Right atrium auricular region (tissue), 2 donors: ENCODE results near the gene GIPC3. TPM values are rescaled to one million over a fixed set of nuclear protein-coding genes. Genes with fewer than 3 reads are reported as not detected.

Experiments
- DNase-seq: peaks from one replicate; pipeline ENCODE4 v3.0.0-alpha.2; 2019; ENCODE audit warnings: low spot score
- H3K27ac ChIP-seq, 2 donors: fragments of 200-600 bp; sonication (generic); 1 replicate in 1 of 2; 2 replicates in 1 of 2; pipeline ENCODE4 v1.5.1; 2016 to 2019
- H3K27me3 ChIP-seq, 2 donors: fragments of 200-600 bp; sonication (generic); one replicate each; pipeline versions ENCODE4 v1.5.1 to v1.6.0; 2017 to 2019
- H3K36me3 ChIP-seq: fragments of 200-600 bp; sonication (generic); one replicate; pipeline ENCODE4 v1.5.1; 2016
- H3K4me1 ChIP-seq, 2 donors: fragments of 200-600 bp; sonication (generic); one replicate each; pipeline versions ENCODE4 v1.5.1 to v1.6.0; 2017 to 2019
- H3K4me3 ChIP-seq, 2 donors: fragments of 200-600 bp; sonication (generic); 1 replicate in 1 of 2; 2 replicates in 1 of 2; pipeline ENCODE4 v1.5.1; 2017 to 2019; ENCODE audit warnings: mild to moderate bottlenecking in 1 of 2, moderate library complexity in 1 of 2
- H3K9me3 ChIP-seq, 2 donors: fragments of 200-600 bp; sonication (generic); one replicate each; pipeline ENCODE4 v1.5.1; 2019
- CTCF ChIP-seq, 2 donors: fragments of 200-600 bp; sonication (generic); IDR thresholded peaks; one replicate each; pipeline ENCODE4 v1.5.1; 2019; ENCODE audit warnings: antibody characterized with exemption in 2 of 2
- total RNA-seq, 2 donors: library from RNA; depleted of rRNA; stranded (reverse); fragments of >200 nt; gene quantifications; one replicate each; pipeline ENCODE4 v1.1.0, GENCODE V29; 2016

GIPC3 gene
- total RNA-seq, 2 donors from 2014 or later, result 0.96 to 1.5 TPM

DNA sequence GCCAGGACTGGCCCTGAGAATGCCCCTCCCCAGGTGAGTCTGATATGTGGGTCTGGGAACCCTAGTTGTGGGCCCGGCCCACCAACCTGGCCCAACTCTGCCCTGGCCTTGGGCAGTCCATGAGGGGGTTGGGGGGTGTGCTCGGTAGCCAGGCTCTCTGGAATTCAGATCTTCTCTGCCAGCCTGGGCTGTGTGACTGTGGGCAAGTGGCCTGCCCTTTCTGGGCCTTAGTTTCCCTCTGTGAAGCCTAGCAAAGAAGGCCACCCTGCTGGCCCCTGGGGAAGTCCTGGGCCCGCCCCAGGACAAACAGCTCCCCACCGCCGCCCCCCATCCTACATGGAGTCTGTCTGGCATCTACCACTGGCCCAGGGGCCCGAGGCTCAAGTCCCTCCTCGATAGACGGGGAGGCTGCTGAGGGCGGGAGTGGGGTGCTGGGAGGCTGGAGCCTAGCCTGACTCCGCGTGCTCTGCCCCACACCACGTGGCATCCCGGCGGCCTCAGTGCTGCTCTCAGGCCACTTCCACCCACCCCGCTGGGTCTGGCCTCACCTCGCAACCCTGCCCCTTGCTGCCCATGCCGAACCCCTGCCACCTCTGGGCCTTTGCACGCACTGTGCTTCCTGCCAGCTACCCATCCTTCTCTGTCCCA is 29.7 kb downstream of the GIPC3 start:
- Histone ChIP-seq H3K36me3 (peaks cover 41% of the 10 kb centered on the region), H3K9me3 (no peaks in the 10 kb centered on the region), H3K27ac (no peak overlapping the region), H3K27me3 (no peaks in the 10 kb centered on the region), H3K4me1 (peaks cover 0 to 22% of the 10 kb centered on the region in 2 donors), H3K4me3 (no peak overlapping the region)
- TF ChIP-seq CTCF (IDR thresholded peaks at IDR 0.05), result no peak
- DNase-seq, result no peak

DNA sequence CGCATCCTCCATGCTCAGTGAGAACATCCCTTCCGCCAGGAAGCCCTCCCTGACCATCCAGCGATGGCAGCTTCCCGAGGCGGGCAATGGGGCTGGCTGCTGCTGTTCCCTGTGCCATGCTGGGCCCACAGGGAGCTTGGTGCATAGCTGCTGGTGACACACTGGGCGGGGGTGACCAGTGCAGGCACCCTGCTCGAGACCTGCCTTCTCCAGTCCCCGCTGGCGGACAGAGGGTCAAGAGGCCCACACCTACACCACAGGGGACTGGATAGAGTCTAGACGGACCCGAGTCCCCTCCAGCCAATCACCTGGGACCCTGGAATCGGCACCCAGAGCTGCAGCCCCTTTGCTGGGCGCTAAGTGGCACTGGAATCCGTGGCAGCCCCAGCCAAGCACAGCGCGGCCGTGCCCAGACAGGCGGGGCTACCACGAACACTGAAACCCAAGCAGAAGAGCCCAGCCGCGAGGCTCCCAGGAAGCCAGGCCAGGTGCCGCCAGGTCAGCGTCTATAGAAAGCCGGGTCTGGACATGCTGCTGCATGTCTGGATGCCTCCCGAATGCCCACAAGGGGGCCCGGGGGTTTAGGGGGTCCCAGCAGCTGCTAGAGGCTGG is 30.4 kb downstream of the GIPC3 start:
- H3K27me3 ChIP-seq, result no peaks in the 10 kb centered on the region
- H3K9me3 ChIP-seq, result no peaks in the 10 kb centered on the region
- no peak for DNase-seq
- no peak overlapping the region for H3K4me3 ChIP-seq
- TF ChIP-seq CTCF (IDR thresholded peaks at IDR 0.05), result no peak
- peaks cover 41% of the 10 kb centered on the region for H3K36me3 ChIP-seq
- H3K27ac ChIP-seq, result no peak overlapping the region
- peaks cover 0 to 15% of the 10 kb centered on the region in 2 donors for H3K4me1 ChIP-seq

DNA sequence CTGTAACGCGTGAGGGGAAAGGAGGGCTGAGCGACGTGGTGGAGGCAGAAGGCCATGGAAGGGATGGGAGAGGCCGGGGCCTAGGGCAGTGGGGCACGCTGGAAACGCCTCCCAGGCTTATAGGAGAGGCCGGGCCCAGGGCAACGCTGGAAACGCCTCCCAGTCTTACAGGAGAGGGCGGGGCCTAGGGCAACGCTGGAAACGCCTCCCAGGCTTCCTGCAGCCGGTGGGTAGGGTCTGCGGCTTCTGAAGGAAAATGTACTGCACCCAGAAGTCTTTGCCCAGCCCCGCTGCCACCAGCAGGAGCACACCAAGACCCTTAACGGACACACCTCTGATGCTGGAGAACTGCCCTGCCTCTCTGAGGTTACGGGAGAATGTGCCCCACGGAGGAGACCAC is 32.2 kb downstream of the GIPC3 start:
- H3K4me1 ChIP-seq, result peaks cover 0 to 13% of the 10 kb centered on the region in 2 donors
- H3K9me3 ChIP-seq, result no peaks in the 10 kb centered on the region
- DNase-seq, result no peak
- TF ChIP-seq CTCF (IDR thresholded peaks at IDR 0.05), result no peak
- H3K36me3 ChIP-seq, result peaks cover 34% of the 10 kb centered on the region
- no peaks in the 10 kb centered on the region for H3K27me3 ChIP-seq
- H3K27ac ChIP-seq, result peak overlapping the region in 1 of 2 donors; percentile 35
- peak overlapping the region in 1 of 2 donors; percentile 15 for H3K4me3 ChIP-seq

DNA sequence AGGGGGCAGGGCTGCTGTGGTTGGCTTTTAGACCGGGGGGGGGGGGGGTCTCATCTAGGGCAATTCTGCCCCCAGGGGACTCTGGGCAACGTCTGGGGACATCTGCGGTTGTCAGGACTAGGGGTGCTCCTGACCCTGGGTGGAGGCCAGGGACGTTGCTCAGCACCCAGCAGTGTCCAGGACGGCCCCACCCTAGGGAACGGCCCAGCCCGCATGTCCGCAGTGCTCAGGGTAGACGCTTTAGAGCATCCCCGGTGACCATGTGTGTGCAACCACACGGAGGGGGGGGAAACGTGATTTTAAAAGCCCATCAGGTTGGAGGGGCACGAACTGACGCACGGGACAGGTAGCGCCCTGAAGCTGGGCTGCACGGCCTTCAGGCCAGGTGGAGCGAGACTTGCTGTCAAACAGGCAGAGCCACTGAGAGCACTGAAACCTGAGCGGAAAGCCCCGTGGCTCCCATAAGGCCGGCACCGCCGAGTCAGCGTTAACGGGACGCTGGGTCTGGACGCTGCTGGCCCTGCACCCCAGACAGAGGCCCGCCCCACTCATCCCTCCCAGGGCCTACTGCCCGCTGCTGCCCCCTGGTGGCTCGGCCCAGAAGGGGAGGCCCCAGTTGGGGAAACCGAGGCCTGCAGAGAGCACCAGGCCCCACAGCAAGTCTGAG is 33.0 kb downstream of the GIPC3 start:
- peak; percentile 90 to 98 for TF ChIP-seq CTCF (IDR thresholded peaks at IDR 0.05)
- Histone ChIP-seq H3K4me3 (peak overlapping the region in 1 of 2 donors; percentile 15), H3K9me3 (no peaks in the 10 kb centered on the region), H3K4me1 (peaks cover 0 to 13% of the 10 kb centered on the region in 2 donors), H3K36me3 (peaks cover 27% of the 10 kb centered on the region), H3K27ac (peak overlapping the region in 1 of 2 donors; percentile 35), H3K27me3 (no peaks in the 10 kb centered on the region)
- DNase-seq, result peak; percentile 69

GRCh38 chr19:3618811-3619630 is 33.7 kb downstream of the GIPC3 start:
- Histone ChIP-seq H3K9me3 (no peaks in the 10 kb centered on the region), H3K4me3 (no peak overlapping the region), H3K4me1 (peaks cover 0 to 15% of the 10 kb centered on the region in 2 donors), H3K27me3 (no peaks in the 10 kb centered on the region), H3K27ac (no peak overlapping the region), H3K36me3 (peaks cover 28% of the 10 kb centered on the region)
- TF ChIP-seq CTCF (IDR thresholded peaks at IDR 0.05), result peak; percentile 38 to 45
- no peak for DNase-seq
